ENCODE measurements around the gene INTS6. TPM values are rescaled to one million over a fixed set of nuclear protein-coding genes. Genes with fewer than 3 reads are reported as not detected.

INTS6 gene
- polyA plus RNA-seq, 1 experiment, result 53.7 TPM

DNA sequence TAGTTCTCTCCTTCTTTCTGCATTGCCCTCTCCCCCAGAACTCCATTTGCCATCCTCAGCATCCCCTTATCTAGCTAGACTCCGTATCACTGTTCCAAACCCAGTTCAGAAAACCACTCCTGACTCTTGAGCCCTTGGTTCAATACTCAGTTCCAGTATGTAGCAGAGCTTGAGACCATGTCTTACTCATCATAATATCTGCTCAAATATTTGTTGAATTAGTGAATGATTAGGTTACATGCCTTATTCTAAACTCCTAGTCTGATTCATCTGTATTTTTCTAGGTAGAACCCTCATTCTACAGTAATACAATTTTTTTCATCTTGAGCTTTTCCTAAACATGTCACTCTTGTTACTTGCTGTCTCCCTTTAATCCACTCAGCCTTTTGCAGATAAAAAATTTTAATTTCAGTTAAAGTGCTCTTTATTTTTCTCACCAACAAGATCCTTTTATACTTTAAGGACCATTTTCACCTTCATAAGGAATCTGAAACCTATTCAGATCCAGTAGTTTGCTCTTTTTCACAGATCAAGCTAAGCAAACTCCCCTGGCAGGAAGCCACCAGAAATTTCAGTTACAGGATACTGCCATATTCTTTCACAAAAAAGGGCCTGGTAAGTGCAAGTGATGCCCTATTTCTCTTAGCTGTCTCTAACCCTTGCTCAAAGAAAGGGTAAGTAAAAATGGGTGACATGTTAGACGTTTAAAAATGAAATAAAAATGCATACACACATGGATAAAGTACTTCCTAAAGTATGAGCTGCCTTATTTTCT lies 23.1 kb upstream of the INTS6 start:
- H3K9me3 ChIP-seq (ENCODE audit: control insufficient read depth, insufficient read depth, low read length), result no peaks in the 10 kb centered on the region
- H3K27me3 ChIP-seq (ENCODE audit: control insufficient read depth, insufficient read depth, low read length), result no peaks in the 10 kb centered on the region
- ChIA-PET POLR2A (interaction anchor here (2.6 kb wide), 1 partner anchor 22 kb away, joined by 27 read pairs; the partner anchor contains the start of gene INTS6), CTCF (interaction anchor here (0.7 to 2.6 kb wide), 2 partner anchors 255 to 340 kb away, joined by 3 to 8 read pairs; no protein-coding TSS in a partner anchor)
- DNase-seq (ENCODE audit: low read depth, low spot score), result no peak
- no peak overlapping the region for H3K27ac ChIP-seq (ENCODE audit: low read depth, low read length)
- no peak overlapping the region for H3K4me3 ChIP-seq (ENCODE audit: low read depth, low read length)
- TF ChIP-seq, protein P1, sequence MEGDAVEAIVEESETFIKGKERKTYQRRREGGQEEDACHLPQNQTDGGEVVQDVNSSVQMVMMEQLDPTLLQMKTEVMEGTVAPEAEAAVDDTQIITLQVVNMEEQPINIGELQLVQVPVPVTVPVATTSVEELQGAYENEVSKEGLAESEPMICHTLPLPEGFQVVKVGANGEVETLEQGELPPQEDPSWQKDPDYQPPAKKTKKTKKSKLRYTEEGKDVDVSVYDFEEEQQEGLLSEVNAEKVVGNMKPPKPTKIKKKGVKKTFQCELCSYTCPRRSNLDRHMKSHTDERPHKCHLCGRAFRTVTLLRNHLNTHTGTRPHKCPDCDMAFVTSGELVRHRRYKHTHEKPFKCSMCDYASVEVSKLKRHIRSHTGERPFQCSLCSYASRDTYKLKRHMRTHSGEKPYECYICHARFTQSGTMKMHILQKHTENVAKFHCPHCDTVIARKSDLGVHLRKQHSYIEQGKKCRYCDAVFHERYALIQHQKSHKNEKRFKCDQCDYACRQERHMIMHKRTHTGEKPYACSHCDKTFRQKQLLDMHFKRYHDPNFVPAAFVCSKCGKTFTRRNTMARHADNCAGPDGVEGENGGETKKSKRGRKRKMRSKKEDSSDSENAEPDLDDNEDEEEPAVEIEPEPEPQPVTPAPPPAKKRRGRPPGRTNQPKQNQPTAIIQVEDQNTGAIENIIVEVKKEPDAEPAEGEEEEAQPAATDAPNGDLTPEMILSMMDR (IDR thresholded peaks at IDR 0.05; ENCODE audit: low read depth, low read length), result no peak

DNA sequence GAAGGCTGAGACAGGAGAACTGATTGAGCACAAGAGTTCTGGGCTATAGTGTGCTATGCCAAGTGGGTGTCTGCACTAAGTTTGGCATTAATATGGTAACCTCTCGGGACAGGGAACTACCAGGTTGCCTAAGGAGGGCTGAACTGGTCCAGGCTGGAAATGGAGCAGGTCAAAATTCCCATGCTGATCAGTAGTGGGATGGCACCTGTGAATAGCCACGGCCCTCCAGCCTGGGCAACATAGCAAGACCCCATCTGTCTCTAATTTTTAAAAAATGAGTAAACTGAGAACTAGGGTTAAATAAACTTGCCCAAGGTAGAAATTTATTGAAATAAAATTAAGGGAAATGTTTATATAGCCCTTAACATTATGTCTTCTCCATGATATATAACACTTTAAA lies 17.0 kb upstream of the INTS6 start:
- POLR2A ChIA-PET, result no interaction called here
- TF ChIP-seq, protein P1 (IDR thresholded peaks at IDR 0.05; ENCODE audit: low read depth, low read length), result no peak
- DNase-seq (ENCODE audit: low read depth, low spot score), result no peak

DNA sequence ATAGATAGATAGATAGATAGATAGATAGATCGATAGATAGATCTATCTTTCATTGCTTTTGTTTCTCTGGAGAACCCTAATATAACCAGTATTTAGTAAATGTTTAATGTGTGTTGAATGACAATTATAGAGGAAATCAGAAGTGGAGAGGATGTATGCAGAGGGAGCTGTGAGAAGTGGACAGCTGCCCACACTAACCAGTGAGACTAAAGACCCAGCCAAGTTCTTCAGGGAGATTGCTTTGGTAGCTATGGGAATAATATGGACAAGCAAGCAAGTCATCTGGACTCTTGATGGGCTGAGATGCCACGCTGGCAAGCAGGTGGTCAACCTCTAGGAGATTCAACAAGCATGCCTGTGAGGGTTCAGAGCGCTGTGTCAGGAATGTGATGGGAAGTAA lies 14.9 kb upstream of the INTS6 start:
- TF ChIP-seq, protein P1 (IDR thresholded peaks at IDR 0.05; ENCODE audit: low read depth, low read length), result no peak
- POLR2A ChIA-PET, result no interaction called here
- Histone ChIP-seq H3K27me3 (ENCODE audit: control insufficient read depth, insufficient read depth, low read length) (no peaks in the 10 kb centered on the region), H3K4me3 (ENCODE audit: low read depth, low read length) (no peak overlapping the region), H3K9me3 (ENCODE audit: control insufficient read depth, insufficient read depth, low read length) (no peaks in the 10 kb centered on the region), H3K27ac (ENCODE audit: low read depth, low read length) (no peak overlapping the region)
- CTCF ChIA-PET, result no interaction called here
- no peak for DNase-seq (ENCODE audit: low read depth, low spot score)

More for the DNA sequence above, 17.0 kb upstream of the INTS6 start:
- Histone ChIP-seq H3K4me3 (ENCODE audit: low read depth, low read length) (no peak overlapping the region), H3K27ac (ENCODE audit: low read depth, low read length) (no peak overlapping the region), H3K9me3 (ENCODE audit: control insufficient read depth, insufficient read depth, low read length) (no peaks in the 10 kb centered on the region), H3K27me3 (ENCODE audit: control insufficient read depth, insufficient read depth, low read length) (no peaks in the 10 kb centered on the region)
- CTCF ChIA-PET, result no interaction called here

DNA sequence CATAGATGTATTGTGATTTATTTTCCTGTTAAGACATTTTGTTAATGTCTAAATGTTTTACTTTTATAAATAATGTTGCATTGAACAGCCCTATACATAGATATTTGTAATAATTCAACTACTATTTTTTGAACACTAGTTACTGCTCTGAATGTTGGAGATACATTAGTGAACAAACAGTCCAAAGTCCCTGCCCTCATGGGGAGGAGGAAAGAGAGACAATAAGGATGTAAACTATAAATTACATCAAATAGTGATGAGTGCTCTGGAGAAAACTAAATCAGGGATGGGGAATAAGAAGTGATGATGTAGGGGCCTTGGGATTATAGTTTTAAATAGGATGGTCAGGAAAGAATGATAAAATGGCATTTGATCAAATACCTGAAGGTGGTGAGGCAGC lies 12.3 kb upstream of the INTS6 start:
- CTCF ChIA-PET, result interaction anchor here (1.2 kb wide), 1 partner anchor 11 kb away, joined by 4 read pairs; no protein-coding TSS in a partner anchor
- no peak overlapping the region for H3K4me3 ChIP-seq (ENCODE audit: low read depth, low read length)
- POLR2A ChIA-PET, result interaction anchor here (0.9 to 1.8 kb wide), 2 partner anchors 12 kb away, joined by 3 to 6 read pairs; partner anchors contain the start of gene INTS6
- TF ChIP-seq, protein P1 (IDR thresholded peaks at IDR 0.05; ENCODE audit: low read depth, low read length), result no peak
- DNase-seq (ENCODE audit: low read depth, low spot score), result no peak
- no peak overlapping the region for H3K27ac ChIP-seq (ENCODE audit: low read depth, low read length)
- H3K9me3 ChIP-seq (ENCODE audit: control insufficient read depth, insufficient read depth, low read length), result no peaks in the 10 kb centered on the region
- no peaks in the 10 kb centered on the region for H3K27me3 ChIP-seq (ENCODE audit: control insufficient read depth, insufficient read depth, low read length)

DNA sequence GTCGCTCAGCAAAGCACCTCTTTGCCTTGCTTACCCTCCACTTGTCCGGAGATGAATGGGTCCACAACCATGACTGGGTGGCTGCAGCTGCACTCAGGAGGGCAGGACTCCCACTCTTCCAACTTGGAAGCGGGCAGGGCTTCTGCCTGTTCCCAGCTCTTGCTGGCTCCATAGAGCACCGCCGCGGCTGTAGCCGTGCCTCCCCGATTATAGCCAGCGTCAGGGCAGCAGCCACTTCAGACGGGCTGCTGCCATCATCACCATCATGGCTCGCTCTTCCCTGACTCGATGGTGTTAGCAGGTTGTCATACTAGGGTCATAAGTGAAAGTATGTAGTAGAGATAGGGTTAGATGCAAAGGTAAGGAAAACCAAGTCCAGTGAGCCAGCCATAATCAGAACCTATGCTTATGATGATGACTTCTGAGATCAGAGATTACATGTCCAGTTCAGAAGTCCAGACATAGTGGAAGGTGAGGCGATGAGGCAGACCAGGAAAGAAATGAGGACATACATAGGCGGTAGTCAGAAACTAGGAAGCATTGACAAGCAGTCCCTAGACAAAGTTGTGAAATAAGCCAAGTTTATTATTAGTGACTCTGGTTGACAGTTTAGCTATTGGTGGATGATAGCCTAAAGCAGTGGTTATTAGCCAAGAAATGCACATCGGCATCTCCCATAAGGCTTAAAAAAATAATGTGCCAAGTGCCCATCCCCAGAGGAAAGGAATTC lies 4.4 kb upstream of the INTS6 start:
- Histone ChIP-seq H3K27ac (ENCODE audit: low read depth, low read length) (no peak overlapping the region), H3K9me3 (ENCODE audit: control insufficient read depth, insufficient read depth, low read length) (peaks cover 9% of the 10 kb centered on the region; the same call in 1 of the 2 replicates), H3K4me3 (ENCODE audit: low read depth, low read length) (no peak overlapping the region), H3K27me3 (ENCODE audit: control insufficient read depth, insufficient read depth, low read length) (no peaks in the 10 kb centered on the region)
- no peak for DNase-seq (ENCODE audit: low read depth, low spot score)
- TF ChIP-seq, protein P1 (IDR thresholded peaks at IDR 0.05; ENCODE audit: low read depth, low read length), result no peak
- ChIA-PET CTCF (no interaction called here), POLR2A (no interaction called here)
